ENCODE measurements around the gene KLHL5. TPM values are rescaled to one million over a fixed set of nuclear protein-coding genes. Genes with fewer than 3 reads are reported as not detected.

Gene KLHL5
- total RNA-seq, 1 experiment from 2014 or later, result 115 TPM

- POLR2A ChIA-PET (ENCODE audit: unreplicated experiment), result no interaction called here
- no peak for DNase-seq
- H3K27ac ChIP-seq, result no peak overlapping the region
- intact Hi-C loops (cut with micrococcal nuclease; ENCODE audit: unreplicated experiment), result no loop called here
- TF ChIP-seq CTCF (conservative IDR thresholded peaks at IDR 0.05), result no peak
- H3K27me3 ChIP-seq (ENCODE audit: insufficient read depth, low read depth), result no peaks in the 10 kb centered on the region
- BruUV-seq (replicated peaks), result no TSS peak
- H3K4me3 ChIP-seq, result no peak overlapping the region
- peaks cover 69% of the 10 kb centered on the region for H3K79me2 ChIP-seq (ENCODE audit: low read depth)
- CTCF ChIA-PET, result interaction anchor here (0.7 kb wide), 1 partner anchor 111 kb away, joined by 8 read pairs; no protein-coding TSS in a partner anchor
- H3K9me2 ChIP-seq (ENCODE audit: insufficient read depth), result no peaks in the 10 kb centered on the region
- H3K4me1 ChIP-seq (replicated peaks; ENCODE audit: insufficient read depth), result peaks cover 30% of the 10 kb centered on the region
- H3K4me2 ChIP-seq, result no peak overlapping the region
- H2AFZ ChIP-seq, result no peak overlapping the region
- peaks cover 41% of the 10 kb centered on the region for H3K36me3 ChIP-seq (ENCODE audit: low read depth)
- H3K9me3 ChIP-seq (ENCODE audit: insufficient read depth, low read depth), result peaks cover 13% of the 10 kb centered on the region; the same call in 1 of the 2 replicates
- H4K20me1 ChIP-seq (ENCODE audit: insufficient read depth), result no peaks in the 10 kb centered on the region
- peaks cover 18% of the 10 kb centered on the region for H3F3A ChIP-seq (ENCODE audit: insufficient read depth, low read depth)
Observed at GRCh38 chr4:39024311-39024865, 37.6 kb upstream of the KLHL5 start.

GRCh38 chr4:39025552-39026085 is 36.4 kb upstream of the KLHL5 start:
- no peaks in the 10 kb centered on the region for H4K20me1 ChIP-seq (ENCODE audit: insufficient read depth)
- intact Hi-C loops (cut with micrococcal nuclease; ENCODE audit: unreplicated experiment), result loop anchor here (1.0 kb wide), 1 partner anchor 19 kb away; no protein-coding TSS in a partner anchor
- no peak overlapping the region for H2AFZ ChIP-seq
- ChIA-PET POLR2A (ENCODE audit: unreplicated experiment) (no interaction called here), CTCF (no interaction called here)
- H3K4me1 ChIP-seq (replicated peaks; ENCODE audit: insufficient read depth), result peaks cover 30% of the 10 kb centered on the region
- no peaks in the 10 kb centered on the region for H3K27me3 ChIP-seq (ENCODE audit: insufficient read depth, low read depth)
- H3K36me3 ChIP-seq (ENCODE audit: low read depth), result peaks cover 35% of the 10 kb centered on the region
- DNase-seq, result no peak
- H3K79me2 ChIP-seq (ENCODE audit: low read depth), result peaks cover 80% of the 10 kb centered on the region
- peaks cover 6% of the 10 kb centered on the region; the same call in 1 of the 2 replicates for H3K9me3 ChIP-seq (ENCODE audit: insufficient read depth, low read depth)
- H3K9me2 ChIP-seq (ENCODE audit: insufficient read depth), result no peaks in the 10 kb centered on the region
- 0 out of 2 replicates have a peak overlapping the region, but pooled peaks have one; percentile 18 for H3K4me3 ChIP-seq
- peaks cover 12% of the 10 kb centered on the region for H3F3A ChIP-seq (ENCODE audit: insufficient read depth, low read depth)
- H3K4me2 ChIP-seq, result peak overlapping the region; percentile 48
- TF ChIP-seq CTCF (conservative IDR thresholded peaks at IDR 0.05), result no peak
- TF ChIP-seq EZH2 (IDR thresholded peaks at IDR 0.05; ENCODE audit: low read depth), result no peak
- H3K27ac ChIP-seq, result peak overlapping the region; percentile 52
- BruUV-seq (replicated peaks), result no TSS peak

GRCh38 chr4:39026096-39026495 is 35.9 kb upstream of the KLHL5 start:
- no TSS peak for BruUV-seq (replicated peaks)
- H3K27ac ChIP-seq, result peak overlapping the region; percentile 52
- ChIA-PET POLR2A (ENCODE audit: unreplicated experiment) (no interaction called here), CTCF (no interaction called here)
- peak overlapping the region; percentile 48 for H3K4me2 ChIP-seq
- H3K4me1 ChIP-seq (replicated peaks; ENCODE audit: insufficient read depth), result peaks cover 30% of the 10 kb centered on the region
- TF ChIP-seq CTCF (conservative IDR thresholded peaks at IDR 0.05), result no peak
- intact Hi-C loops (cut with micrococcal nuclease; ENCODE audit: unreplicated experiment), result no loop called here
- no peaks in the 10 kb centered on the region for H4K20me1 ChIP-seq (ENCODE audit: insufficient read depth)
- H3K9me3 ChIP-seq (ENCODE audit: insufficient read depth, low read depth), result peaks cover 6% of the 10 kb centered on the region; the same call in 1 of the 2 replicates
- peaks cover 85% of the 10 kb centered on the region for H3K79me2 ChIP-seq (ENCODE audit: low read depth)
- H3F3A ChIP-seq (ENCODE audit: insufficient read depth, low read depth), result peaks cover 12% of the 10 kb centered on the region
- DNase-seq, result no peak
- peaks cover 32% of the 10 kb centered on the region for H3K36me3 ChIP-seq (ENCODE audit: low read depth)
- no peaks in the 10 kb centered on the region for H3K9me2 ChIP-seq (ENCODE audit: insufficient read depth)
- no peaks in the 10 kb centered on the region for H3K27me3 ChIP-seq (ENCODE audit: insufficient read depth, low read depth)
- 0 out of 2 replicates have a peak overlapping the region, but pooled peaks have one; percentile 18 for H3K4me3 ChIP-seq
- H2AFZ ChIP-seq, result no peak overlapping the region

Data from PC-9 (cell line).